Gastrocnemius medialis (tissue), 4 donors: ENCODE data around the gene ADAMTS14. TPM values are rescaled to one million over a fixed set of nuclear protein-coding genes. Genes with fewer than 3 reads are reported as not detected.
"Not testable (repeated sequence)": the region's sequence is repeated elsewhere in the genome, so short reads cannot be mapped to it uniquely, and the experiment has no call there.

Experiments used
- ATAC-seq, 2 donors: fragments of 150-250 bp; one replicate each; pipeline ENCODE4 v1.9.1; 2016
- DNase-seq, 2 donors: peaks; one replicate each; pipeline ENCODE4 v3.0.0-alpha.2; 2019
- H3K27ac ChIP-seq, 4 donors: fragments of 200-600 bp; sonication (generic); 1 replicate in 1 of 4; 2 replicates in 3 of 4; pipeline ENCODE4 v1.5.1; 2016 to 2018; ENCODE audit warnings: mild to moderate bottlenecking in 2 of 4, moderate library complexity in 1 of 4
- H3K27me3 ChIP-seq, 3 donors: fragments of 200-600 bp; sonication (generic) in 2 of 3; 1 replicate in 1 of 3; 2 replicates in 2 of 3; pipeline versions ENCODE4 v1.5.1 to v1.6.0; 2016 to 2019; ENCODE audit warnings: mild to moderate bottlenecking in 1 of 3, moderate library complexity in 1 of 3
- H3K36me3 ChIP-seq, 2 donors: fragments of 200-600 bp; sonication (generic) in 1 of 2; one replicate each; pipeline ENCODE4 v1.5.1; 2017 to 2018
- H3K4me1 ChIP-seq, 2 donors: fragments of 200-600 bp; sonication (generic) in 1 of 2; one replicate each; pipeline ENCODE4 v1.5.1; 2016 to 2017; ENCODE audit warnings: mild to moderate bottlenecking in 2 of 2
- H3K4me3 ChIP-seq, 4 donors: fragments of 200-600 bp; sonication (generic) in 3 of 4; 1 replicate in 1 of 4; 2 replicates in 3 of 4; pipeline ENCODE4 v1.5.1; 2016 to 2019; ENCODE audit warnings: mild to moderate bottlenecking in 2 of 4
- H3K9me3 ChIP-seq, 3 donors: fragments of 200-600 bp; sonication (generic) in 2 of 3; 1 replicate in 1 of 3; 2 replicates in 2 of 3; pipeline ENCODE4 v1.5.1; 2016 to 2019
- POLR2A ChIP-seq, 2 donors: fragments of 450-650 bp; IDR thresholded peaks; one replicate each; pipeline ENCODE4 v1.6.1; 2017; ENCODE audit warnings: antibody characterized with exemption in 2 of 2, mild to moderate bottlenecking in 2 of 2, moderate library complexity in 2 of 2
- in situ Hi-C, 4 donors: fragments of 200-750 bp; cut with MboI; loops; one replicate each; pipeline versions ENCODE4 v1.15.0 to v1.8.0; 2017; ENCODE audit warnings: low sequenced_read_pairs in 4 of 4
- intact Hi-C: fragments of 100-400 bp; cut with DNase I; formaldehyde crosslinking; loops from one replicate; pipeline ENCODE4 v1.15.1; 2023; ENCODE audit warnings: low total_unique reads
- total RNA-seq, 4 donors: library from RNA; depleted of rRNA; stranded (reverse); fragments of >200 nt; gene quantifications; one replicate each; pipeline versions ENCODE4 v1.1.0 to v1.2.3, GENCODE V29; 2016
- TF ChIP-seq, protein P1 (sequence below), 5 experiments: fragments of 450-650 bp in 3 of 5; fragments of 200-600 bp in 2 of 5; sonication (generic) in 2 of 5; IDR thresholded peaks in 4 of 5; conservative IDR thresholded peaks in 1 of 5; 1 replicate in 4 of 5; 2 replicates in 1 of 5; pipeline ENCODE4 v1.5.1; 2016 to 2019; ENCODE audit warnings: antibody characterized with exemption in 5 of 5, mild to moderate bottlenecking in 3 of 5, moderate library complexity in 3 of 5

The ADAMTS14 gene
- total RNA-seq, 4 donors from 2014 or later, result 0.10 TPM; not detected in 3

DNA sequence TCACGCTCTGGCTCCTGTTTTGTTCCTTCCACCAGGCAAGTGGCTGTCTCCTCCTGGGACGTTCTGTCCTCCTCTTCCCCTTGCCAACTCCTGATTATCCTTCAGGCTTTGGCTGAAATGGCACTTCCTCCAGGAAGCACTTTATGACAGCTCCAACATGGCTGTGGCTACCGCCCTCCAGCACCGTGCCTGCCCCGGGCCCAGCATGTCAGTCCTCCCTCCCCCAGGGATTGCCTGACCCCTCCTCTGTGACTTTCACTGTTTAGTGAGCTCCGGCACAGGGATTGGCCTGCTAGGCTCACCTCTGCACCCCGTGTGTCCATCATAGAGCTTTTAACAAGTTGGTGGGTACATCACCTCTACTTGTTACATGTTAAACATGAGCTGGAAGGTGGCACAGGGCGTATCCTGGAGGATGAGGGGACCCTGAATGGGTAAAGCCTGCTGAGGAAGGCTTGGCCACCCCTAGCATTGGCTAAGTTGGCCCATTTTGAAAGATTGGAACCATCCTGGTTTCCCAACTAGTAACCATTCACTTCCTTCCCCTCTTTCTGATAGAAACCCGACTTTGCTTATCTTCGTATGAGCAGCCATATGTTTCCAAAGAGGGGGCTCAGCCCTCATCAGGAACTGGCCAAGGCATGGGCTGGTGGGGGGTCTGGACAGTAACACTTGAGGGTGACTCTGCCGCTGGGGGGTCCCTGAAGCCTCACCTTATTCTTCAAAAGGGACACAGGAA is 10.5 kb upstream of the ADAMTS14 start:
- DNase-seq, result no peak
- Histone ChIP-seq H3K27ac (no peak overlapping the region), H3K27me3 (peaks cover 0 to 3% (median 0%) of the 10 kb centered on the region in 3 donors), H3K4me3 (no peak overlapping the region), H3K9me3 (no peaks in the 10 kb centered on the region), H3K4me1 (no peaks in the 10 kb centered on the region), H3K36me3 (no peaks in the 10 kb centered on the region)
- in situ Hi-C loops (no loop called here), intact Hi-C loops (no loop called here)
- ATAC-seq, result no peak
- no peak for TF ChIP-seq POLR2A (IDR thresholded peaks at IDR 0.05)
- TF ChIP-seq, protein P1, sequence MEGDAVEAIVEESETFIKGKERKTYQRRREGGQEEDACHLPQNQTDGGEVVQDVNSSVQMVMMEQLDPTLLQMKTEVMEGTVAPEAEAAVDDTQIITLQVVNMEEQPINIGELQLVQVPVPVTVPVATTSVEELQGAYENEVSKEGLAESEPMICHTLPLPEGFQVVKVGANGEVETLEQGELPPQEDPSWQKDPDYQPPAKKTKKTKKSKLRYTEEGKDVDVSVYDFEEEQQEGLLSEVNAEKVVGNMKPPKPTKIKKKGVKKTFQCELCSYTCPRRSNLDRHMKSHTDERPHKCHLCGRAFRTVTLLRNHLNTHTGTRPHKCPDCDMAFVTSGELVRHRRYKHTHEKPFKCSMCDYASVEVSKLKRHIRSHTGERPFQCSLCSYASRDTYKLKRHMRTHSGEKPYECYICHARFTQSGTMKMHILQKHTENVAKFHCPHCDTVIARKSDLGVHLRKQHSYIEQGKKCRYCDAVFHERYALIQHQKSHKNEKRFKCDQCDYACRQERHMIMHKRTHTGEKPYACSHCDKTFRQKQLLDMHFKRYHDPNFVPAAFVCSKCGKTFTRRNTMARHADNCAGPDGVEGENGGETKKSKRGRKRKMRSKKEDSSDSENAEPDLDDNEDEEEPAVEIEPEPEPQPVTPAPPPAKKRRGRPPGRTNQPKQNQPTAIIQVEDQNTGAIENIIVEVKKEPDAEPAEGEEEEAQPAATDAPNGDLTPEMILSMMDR (IDR thresholded peaks at IDR 0.05 in 4 of 5, conservative IDR thresholded peaks at IDR 0.05 in 1 of 5), result no peak

GRCh38 chr10:70662362-70663220 is 9.7 kb upstream of the ADAMTS14 start:
- intact Hi-C loops, result no loop called here
- in situ Hi-C loops, result no loop called here
- no peak for DNase-seq

DNA sequence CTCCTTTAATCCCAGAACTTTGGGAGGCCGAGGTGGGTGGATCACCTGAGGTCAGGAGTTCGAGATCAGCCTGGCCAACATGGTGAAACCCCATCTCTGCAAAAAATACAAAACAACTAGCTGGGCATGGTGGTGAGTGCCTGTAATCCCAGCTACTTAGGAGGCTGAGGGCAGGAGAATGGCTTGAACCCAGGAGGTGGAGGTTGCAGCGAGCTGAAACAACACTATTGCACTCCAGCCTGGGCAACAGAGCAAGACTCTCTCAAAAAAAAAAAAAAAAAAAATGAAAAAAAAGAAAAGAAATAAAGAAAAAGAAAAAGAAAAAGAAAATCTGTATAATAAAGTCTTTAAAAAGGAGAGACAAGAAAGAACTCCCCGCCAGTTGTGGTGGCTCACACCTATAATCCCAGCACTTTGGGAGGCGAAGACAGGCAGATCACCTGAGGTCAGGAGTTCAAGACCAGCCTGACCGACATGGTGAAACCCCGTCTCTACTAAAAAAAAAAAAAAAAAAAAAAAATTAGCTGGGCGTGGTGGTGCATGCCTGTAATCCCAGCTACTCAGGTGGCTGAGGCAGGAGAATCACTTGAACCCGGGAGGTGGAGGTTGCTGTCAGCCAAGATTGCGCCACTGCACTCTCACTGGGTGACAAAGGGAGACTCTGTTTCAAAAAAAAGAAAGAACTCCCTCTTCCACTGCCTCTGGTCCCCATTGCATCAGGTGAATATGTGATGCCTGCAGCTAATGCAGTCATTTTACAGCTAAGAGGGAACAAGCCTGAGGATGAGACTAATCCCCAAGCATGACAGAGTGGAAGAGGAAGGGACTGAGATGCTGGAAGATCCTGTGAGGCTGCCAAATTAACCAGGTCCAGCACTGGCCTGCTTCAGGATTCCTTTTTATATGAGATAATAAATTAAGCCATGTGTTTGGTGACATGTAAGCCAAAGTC is 8.6 kb upstream of the ADAMTS14 start:
- DNase-seq, in situ Hi-C loops, H3K9me3 ChIP-seq, H3K27me3 ChIP-seq, H3K4me1 ChIP-seq, intact Hi-C loops, H3K4me3 ChIP-seq, ATAC-seq, H3K27ac ChIP-seq, H3K36me3 ChIP-seq: not testable (repeated sequence)

More at GRCh38 chr10:70662362-70663220, 9.7 kb upstream of the ADAMTS14 start:
- H3K4me1 ChIP-seq, result no peaks in the 10 kb centered on the region
- H3K4me3 ChIP-seq, result no peak overlapping the region
- no peaks in the 10 kb centered on the region for H3K9me3 ChIP-seq
- TF ChIP-seq POLR2A (IDR thresholded peaks at IDR 0.05), result no peak
- TF ChIP-seq, protein P1 (IDR thresholded peaks at IDR 0.05 in 4 of 5, conservative IDR thresholded peaks at IDR 0.05 in 1 of 5), result no peak
- no peak overlapping the region for H3K27ac ChIP-seq
- peaks cover 0 to 3% (median 0%) of the 10 kb centered on the region in 3 donors for H3K27me3 ChIP-seq
- no peak for ATAC-seq
- H3K36me3 ChIP-seq, result no peaks in the 10 kb centered on the region

DNA sequence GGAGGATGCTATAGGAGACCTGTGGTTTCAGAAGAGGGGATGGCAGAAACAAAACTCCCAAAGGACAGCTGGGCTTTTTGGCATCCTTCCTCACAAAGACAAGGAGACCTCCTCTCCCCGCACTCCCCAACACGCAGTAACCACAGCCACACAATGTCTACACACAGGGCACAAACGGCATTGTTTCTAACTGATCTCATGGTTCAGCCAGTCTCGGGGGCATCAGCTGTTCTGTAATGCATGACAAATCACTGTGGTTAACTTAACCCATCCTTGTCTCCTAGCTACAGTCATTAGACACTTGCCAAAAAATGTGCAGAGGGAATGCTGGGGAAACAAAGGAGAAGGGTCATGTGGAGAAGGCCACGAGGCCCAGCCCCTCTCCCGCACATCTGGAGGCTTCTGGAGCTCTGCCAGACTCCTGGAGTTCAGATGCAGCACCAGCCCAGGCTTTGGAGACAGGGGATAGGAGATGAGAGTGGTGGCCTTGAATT is 7.6 kb upstream of the ADAMTS14 start:
- in situ Hi-C loops, result no loop called here
- no peak overlapping the region for H3K4me3 ChIP-seq

More for the DNA sequence above, 7.6 kb upstream of the ADAMTS14 start:
- H3K4me1 ChIP-seq, result no peaks in the 10 kb centered on the region
- H3K36me3 ChIP-seq, result no peaks in the 10 kb centered on the region
- no peak for ATAC-seq
- H3K9me3 ChIP-seq, result no peaks in the 10 kb centered on the region
- no peak for TF ChIP-seq POLR2A (IDR thresholded peaks at IDR 0.05)
- TF ChIP-seq, protein P1 (IDR thresholded peaks at IDR 0.05 in 4 of 5, conservative IDR thresholded peaks at IDR 0.05 in 1 of 5), result no peak
- no peaks in the 10 kb centered on the region for H3K27me3 ChIP-seq
- DNase-seq, result no peak
- H3K27ac ChIP-seq, result no peak overlapping the region
- intact Hi-C loops, result no loop called here
